ENCODE measurements around the gene GPX4.

GPX4 gene

DNA sequence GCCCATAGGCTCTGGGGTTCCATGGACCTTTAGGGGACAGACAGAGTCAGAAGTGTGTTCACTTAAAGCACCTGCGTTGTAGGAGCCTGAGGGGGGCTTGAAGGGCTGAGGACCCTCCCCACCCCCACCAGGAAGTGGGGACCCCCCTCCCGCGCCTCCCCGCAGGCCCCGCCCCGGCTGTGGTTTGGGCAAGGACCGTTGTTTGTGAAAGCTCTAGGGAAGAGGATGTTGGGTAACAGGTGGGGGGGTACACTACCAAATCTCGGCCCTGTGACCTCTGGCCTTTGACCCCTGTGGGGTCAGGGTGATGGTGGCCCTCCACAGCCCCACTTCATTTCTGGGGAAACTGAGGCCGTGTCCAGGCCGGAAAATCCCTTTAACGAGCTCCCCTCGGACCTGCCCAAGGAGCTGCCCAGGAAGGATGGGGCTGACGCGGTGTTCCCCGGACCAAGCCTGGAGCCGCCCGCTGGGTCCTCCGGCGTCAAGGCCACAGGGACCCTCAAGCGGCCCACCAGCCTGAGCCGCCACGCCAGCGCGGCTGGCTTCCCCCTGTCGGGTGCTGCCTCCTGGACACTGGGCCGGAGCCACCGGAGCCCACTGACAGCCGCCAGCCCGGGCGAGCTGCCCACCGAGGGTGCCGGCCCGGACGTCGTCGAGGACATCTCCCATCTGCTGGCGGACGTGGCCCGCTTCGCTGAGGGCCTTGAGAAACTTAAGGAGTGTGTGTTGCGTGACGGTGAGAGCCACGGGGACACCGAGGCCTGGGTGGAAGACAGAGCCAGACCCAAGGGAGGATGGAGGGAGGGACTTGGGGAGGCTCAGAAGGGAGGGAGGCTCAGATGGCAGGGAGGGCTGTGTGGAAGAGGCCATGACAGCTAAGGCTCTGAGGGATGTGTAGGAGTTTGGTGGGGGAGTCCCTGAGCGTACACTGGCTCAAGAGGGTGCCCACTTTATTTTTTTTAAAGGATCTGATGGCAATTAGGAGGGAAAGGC is 35.5 kb upstream of the GPX4 start:
- DNase-seq (ENCODE audit: low read depth): peak; percentile 44

- no peak for DNase-seq (ENCODE audit: low read depth)
Measured at GRCh38 chr19:1069009-1069779, 34.6 kb upstream of the GPX4 start.

GRCh38 chr19:1070576-1070930 is 33.2 kb upstream of the GPX4 start:
- no peak for DNase-seq (ENCODE audit: low read depth)

- no peak for DNase-seq (ENCODE audit: low read depth)
Measured at GRCh38 chr19:1070931-1071791, 32.6 kb upstream of the GPX4 start.

GRCh38 chr19:1072371-1073015 is 31.3 kb upstream of the GPX4 start:
- DNase-seq (ENCODE audit: low read depth): no peak

- DNase-seq (ENCODE audit: low read depth): no peak
Measured at GRCh38 chr19:1073063-1073955, 30.5 kb upstream of the GPX4 start.

- DNase-seq (ENCODE audit: low read depth): no peak
Measured at GRCh38 chr19:1073956-1074517, 29.8 kb upstream of the GPX4 start.

DNA sequence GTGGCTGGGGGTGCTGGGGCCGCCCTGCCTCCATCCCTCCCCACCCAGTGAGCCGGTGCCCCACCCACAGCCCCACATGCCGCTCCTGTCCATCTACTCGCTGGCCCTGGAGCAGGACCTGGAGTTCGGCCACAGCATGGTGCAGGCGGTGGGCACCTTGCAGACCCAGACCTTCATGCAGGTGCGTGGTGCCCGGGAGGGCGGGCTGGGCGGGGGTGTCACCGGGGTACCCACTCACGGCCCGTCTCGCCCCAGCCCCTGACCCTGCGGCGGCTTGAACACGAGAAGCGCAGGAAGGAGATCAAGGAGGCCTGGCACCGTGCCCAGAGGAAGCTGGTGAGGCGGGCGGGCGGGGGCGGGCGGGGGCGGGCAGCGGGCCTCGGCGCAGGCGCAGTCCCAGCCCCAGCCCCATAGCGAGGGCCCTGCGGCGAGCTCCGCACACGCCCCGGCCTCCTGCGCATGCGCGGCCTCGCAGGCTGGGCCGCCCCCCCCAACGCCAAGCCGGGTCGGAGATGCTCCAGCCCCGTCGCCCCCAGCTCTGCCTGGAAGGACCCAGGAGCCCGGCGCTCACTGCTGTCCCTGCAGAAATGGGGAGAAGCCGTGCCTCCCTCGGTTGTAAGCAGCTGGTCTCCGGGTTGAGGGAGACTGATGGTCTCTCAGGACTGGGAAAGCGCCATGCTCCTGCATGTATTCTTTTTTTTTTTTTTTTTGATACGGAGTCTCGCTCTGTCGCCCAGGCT is 29.1 kb upstream of the GPX4 start:
- peak; percentile 88 for DNase-seq (ENCODE audit: low read depth)

GRCh38 chr19:1076046-1076386 is 27.8 kb upstream of the GPX4 start:
- DNase-seq (ENCODE audit: low read depth): no peak

DNA sequence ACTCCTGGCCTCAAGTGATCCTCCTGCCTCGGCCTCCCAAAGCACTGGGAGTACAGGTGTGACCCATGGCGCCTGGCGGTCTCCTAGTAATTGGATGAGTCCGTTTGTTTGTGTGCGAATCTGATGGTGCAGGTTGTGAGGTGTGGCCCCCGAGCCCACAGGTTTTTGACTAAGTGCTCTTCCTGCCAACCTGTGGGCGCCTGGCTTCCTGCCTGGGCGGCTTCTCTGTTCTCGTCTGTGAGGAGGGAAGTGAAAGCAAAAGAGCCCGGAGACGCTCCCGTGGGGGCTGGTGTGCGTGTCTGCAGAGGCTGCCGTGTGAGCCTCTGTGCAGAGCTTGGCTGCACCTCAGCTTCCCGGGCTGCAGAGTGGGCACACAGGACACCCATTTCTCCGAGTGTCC is 26.8 kb upstream of the GPX4 start:
- DNase-seq (ENCODE audit: low read depth): peak; percentile 91

DNA sequence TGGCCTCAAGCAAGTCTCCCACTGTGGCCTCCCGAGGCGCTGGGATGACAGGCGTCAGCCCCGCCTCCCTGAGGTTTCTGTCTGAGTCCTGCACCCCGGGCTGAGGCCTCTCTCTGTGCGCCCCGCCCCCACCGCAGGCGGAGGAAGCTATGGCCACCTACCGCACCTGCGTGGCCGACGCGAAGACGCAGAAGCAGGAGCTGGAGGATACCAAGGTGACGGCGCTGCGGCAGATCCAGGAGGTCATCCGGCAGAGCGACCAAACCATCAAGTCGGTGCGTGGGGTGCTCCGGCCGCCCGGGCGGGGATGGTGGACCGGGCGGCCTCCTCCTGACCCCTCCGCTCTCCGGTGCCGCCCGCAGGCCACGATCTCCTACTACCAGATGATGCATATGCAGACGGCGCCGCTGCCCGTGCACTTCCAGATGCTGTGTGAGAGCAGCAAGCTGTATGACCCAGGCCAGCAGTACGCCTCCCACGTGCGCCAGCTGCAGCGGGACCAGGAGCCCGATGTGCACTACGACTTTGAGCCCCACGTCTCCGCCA is 24.2 kb upstream of the GPX4 start:
- no peak for DNase-seq (ENCODE audit: low read depth)

DNA sequence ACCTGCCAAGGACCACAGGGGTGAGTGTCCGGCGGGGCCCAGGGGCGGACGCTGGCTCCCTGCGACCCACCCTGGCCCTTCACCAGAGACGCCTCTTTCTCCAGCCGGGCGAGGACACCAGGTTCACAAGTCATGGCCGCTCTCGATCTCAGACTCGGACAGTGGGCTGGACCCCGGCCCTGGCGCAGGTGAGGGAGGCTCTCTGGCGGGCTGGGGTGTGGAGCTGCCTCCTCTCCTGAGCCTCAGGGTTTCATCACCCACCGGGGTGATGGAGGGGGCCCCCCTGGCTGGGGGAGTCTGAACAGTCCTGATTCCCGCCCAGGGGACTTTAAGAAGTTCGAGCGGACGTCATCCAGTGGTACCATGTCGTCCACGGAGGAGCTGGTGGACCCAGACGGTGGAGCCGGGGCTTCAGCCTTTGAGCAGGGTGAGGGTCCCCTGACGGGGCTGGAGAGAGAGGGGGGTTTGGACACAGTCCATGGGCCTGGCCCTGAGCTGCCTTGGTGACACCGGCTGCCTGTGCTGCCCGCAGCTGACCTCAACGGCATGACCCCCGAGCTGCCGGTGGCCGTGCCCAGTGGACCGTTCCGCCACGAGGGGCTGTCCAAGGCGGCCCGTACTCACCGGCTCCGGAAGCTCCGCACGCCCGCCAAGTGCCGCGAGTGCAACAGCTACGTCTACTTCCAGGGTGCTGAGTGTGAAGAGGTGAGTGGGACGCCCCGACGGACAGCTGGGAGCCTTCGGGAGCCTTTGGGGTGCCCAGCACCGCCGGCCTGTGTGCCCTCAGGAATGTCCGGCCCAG is 23.2 kb upstream of the GPX4 start:
- DNase-seq (ENCODE audit: low read depth): no peak

DNA sequence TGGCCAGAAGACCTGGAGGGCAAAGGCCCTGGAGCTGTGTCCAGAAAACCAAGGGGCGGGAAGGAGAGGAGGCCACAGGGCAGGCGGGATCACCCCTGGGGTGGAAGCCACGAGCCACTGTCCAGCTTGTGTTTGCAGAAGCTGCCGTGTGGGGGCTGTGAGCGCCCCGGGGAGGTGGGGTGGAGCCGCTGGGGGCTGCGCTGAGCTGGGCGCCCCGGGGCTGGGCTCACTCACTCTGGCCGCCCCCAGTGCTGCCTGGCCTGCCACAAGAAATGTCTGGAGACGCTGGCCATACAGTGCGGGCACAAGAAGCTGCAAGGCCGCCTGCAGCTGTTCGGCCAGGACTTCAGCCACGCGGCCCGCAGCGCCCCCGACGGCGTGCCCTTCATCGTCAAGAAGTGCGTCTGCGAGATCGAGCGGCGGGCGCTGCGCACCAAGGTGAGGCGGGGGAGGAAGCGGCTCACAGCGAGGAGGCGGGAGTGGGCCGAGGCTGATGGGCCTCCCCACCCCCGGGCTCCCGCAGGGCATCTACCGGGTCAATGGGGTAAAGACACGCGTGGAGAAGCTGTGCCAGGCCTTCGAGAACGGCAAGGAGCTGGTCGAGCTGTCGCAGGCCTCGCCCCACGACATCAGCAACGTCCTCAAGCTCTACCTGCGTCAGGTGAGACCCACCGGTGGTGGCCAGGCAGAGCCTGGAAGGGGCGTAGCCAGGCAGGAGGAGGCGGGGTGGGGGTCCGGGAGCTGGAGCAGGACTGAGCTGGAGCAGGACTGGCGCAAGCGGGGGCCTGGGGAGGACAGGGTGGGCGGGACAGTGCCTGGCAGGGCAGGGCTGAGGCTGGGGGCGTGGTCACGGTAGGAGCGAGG is 22.3 kb upstream of the GPX4 start:
- no peak for DNase-seq (ENCODE audit: low read depth)

DNA sequence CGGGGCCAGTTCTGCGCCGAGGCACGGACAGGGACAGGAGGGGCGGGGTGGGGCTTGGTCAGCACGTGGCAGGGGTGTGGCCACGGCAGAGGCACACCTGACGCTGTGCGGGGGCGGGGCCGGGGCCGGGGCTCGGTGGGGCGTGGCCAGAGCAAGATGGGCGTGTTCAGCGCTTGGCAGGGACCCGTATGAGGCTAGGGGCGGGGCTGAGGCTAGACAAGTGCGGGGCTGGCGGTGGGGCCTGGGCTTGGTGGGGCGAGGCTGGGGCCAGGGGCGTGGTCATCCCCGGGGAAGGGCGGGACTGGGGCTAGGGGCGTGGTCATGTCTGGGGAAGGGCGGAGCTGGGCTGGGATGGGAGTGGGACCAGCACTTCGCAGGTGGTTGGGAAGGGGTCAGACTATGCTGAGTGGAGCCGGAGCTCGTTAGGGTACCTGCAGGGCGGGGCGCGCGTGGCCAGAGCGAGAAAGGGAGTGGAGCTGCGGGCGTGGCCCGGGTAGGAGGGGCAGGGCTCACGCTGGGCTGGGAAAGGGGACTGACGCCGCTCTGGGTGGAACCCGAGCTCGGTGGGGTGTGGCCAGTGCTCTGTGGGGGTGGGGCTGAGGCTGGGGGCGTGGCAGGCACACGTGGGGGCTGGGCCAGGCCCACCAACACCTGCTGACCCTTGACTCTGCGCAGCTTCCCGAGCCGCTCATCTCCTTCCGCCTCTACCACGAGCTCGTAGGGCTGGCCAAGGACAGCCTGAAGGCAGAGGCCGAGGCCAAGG is 21.4 kb upstream of the GPX4 start:
- DNase-seq (ENCODE audit: low read depth): peak; percentile 58

DNA sequence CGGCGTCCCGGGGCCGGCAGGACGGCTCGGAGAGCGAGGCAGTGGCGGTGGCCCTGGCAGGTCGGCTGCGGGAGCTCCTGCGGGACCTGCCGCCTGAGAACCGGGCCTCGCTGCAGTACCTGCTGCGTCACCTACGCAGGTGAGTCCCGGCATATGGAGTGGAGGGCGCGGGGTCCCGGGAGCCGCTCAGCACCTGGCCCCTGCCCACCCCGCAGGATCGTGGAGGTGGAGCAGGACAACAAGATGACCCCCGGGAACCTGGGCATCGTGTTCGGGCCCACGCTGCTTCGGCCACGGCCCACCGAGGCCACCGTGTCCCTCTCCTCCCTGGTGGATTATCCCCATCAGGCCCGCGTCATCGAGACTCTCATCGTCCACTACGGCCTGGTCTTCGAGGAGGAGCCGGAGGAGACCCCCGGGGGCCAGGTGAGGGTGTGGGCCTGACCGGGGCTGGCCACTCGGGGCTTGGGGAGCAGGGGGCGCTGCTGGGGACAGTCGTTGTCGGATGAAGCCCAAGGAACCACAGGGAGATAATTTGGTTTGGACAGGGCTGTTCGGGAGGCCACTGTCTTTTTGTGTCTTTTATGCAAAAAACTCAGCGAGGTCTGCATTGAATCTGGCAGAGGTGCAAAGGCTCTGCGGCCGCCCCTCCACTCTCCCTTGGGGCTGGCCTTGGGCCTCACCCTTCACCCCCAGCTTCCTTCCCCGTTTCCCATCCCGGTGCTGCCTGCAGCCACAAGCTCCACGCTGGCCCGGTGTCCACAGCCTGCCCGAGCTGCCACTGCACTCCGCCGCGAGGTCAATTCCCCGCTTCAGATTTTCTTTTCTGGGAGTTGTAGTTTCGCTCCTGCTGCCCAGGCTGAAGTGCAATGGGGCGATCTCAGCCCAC is 20.6 kb upstream of the GPX4 start:
- DNase-seq (ENCODE audit: low read depth): no peak

All from stimulated activated CD4-positive, alpha-beta T cell treated with anti-CD3 and anti-CD28 coated beads, Interleukin-2, amount 100 ng/mL, for 4 hours (primary cell).